ENCODE measurements around the gene THAP4.
"Not testable (repeated sequence)": the region's sequence is repeated elsewhere in the genome, so short reads cannot be mapped to it uniquely, and the experiment has no call there.

THAP4 gene

GRCh38 chr2:241593271-241593670 lies 43.7 kb downstream of the THAP4 start:
- no peak for DNase-seq (ENCODE audit: extremely low read depth, insufficient read length)
- peaks cover 8% of the 10 kb centered on the region for H3K36me3 ChIP-seq (ENCODE audit: control insufficient read depth, insufficient read depth, low read length)
- H3K27me3 ChIP-seq (replicated peaks; ENCODE audit: control insufficient read depth, insufficient read depth, low read length) = no peaks in the 10 kb centered on the region
- TF ChIP-seq CTCF (IDR thresholded peaks at IDR 0.05; ENCODE audit: insufficient read depth, low read length, poor library complexity, severe bottlenecking) = no peak
- H3K4me3 ChIP-seq (replicated peaks; ENCODE audit: low read depth, low read length) = no peak overlapping the region

GRCh38 chr2:241592126-241592845 lies 44.7 kb downstream of the THAP4 start:
- peaks cover 5% of the 10 kb centered on the region for H3K36me3 ChIP-seq (ENCODE audit: control insufficient read depth, insufficient read depth, low read length)
- TF ChIP-seq CTCF (IDR thresholded peaks at IDR 0.05; ENCODE audit: insufficient read depth, low read length, poor library complexity, severe bottlenecking) = no peak
- DNase-seq (ENCODE audit: extremely low read depth, insufficient read length) = no peak
- no peak overlapping the region for H3K4me3 ChIP-seq (replicated peaks; ENCODE audit: low read depth, low read length)
- H3K27me3 ChIP-seq (replicated peaks; ENCODE audit: control insufficient read depth, insufficient read depth, low read length) = no peaks in the 10 kb centered on the region

- not testable (repeated sequence) for H3K36me3 ChIP-seq (ENCODE audit: control insufficient read depth, insufficient read depth, low read length); H3K27me3 ChIP-seq (replicated peaks; ENCODE audit: control insufficient read depth, insufficient read depth, low read length); DNase-seq (ENCODE audit: extremely low read depth, insufficient read length); H3K4me3 ChIP-seq (replicated peaks; ENCODE audit: low read depth, low read length)
These were observed 46.2 kb downstream of the THAP4 start for GRCh38 chr2:241590496-241591455.

GRCh38 chr2:241589863-241590262 lies 47.1 kb downstream of the THAP4 start:
- not testable (repeated sequence) for DNase-seq (ENCODE audit: extremely low read depth, insufficient read length); H3K4me3 ChIP-seq (replicated peaks; ENCODE audit: low read depth, low read length); H3K36me3 ChIP-seq (ENCODE audit: control insufficient read depth, insufficient read depth, low read length); H3K27me3 ChIP-seq (replicated peaks; ENCODE audit: control insufficient read depth, insufficient read depth, low read length)

- Histone ChIP-seq H3K36me3 (ENCODE audit: control insufficient read depth, insufficient read depth, low read length) (peaks cover 1% of the 10 kb centered on the region), H3K27me3 (replicated peaks; ENCODE audit: control insufficient read depth, insufficient read depth, low read length) (no peaks in the 10 kb centered on the region)
These were observed 50.2 kb downstream of the THAP4 start for GRCh38 chr2:241586564-241587264.

GRCh38 chr2:241584436-241584835 lies 52.5 kb downstream of the THAP4 start:
- H3K36me3 ChIP-seq (ENCODE audit: control insufficient read depth, insufficient read depth, low read length) = no peaks in the 10 kb centered on the region; the same call in none of the 2 replicates
- no peaks in the 10 kb centered on the region for H3K27me3 ChIP-seq (replicated peaks; ENCODE audit: control insufficient read depth, insufficient read depth, low read length)
- H3K4me3 ChIP-seq (replicated peaks; ENCODE audit: low read depth, low read length) = no peak overlapping the region
- no peak for DNase-seq (ENCODE audit: extremely low read depth, insufficient read length)
- no peak for TF ChIP-seq CTCF (IDR thresholded peaks at IDR 0.05; ENCODE audit: insufficient read depth, low read length, poor library complexity, severe bottlenecking)

More at GRCh38 chr2:241586564-241587264, 50.2 kb downstream of the THAP4 start:
- no peak for TF ChIP-seq CTCF (IDR thresholded peaks at IDR 0.05; ENCODE audit: insufficient read depth, low read length, poor library complexity, severe bottlenecking)
- no peak for DNase-seq (ENCODE audit: extremely low read depth, insufficient read length)
- H3K4me3 ChIP-seq (replicated peaks; ENCODE audit: low read depth, low read length) = no peak overlapping the region

Measured in GM06990 (cell line).